Heart left ventricle (tissue), 16 donors: ENCODE results near the gene PNCK. TPM values are rescaled to one million over a fixed set of nuclear protein-coding genes. Genes with fewer than 3 reads are reported as not detected.

ENCODE experiments used
- ATAC-seq, 4 donors: fragments of 200-7000 bp; cut with Tn5 transposase; one replicate each; pipeline ENCODE4 v1.9.1; 2020 to 2022; ENCODE audit warnings: moderate library complexity in 4 of 4, mild to moderate bottlenecking in 3 of 4, moderate number of reproducible peaks in 1 of 4
- DNase-seq, 5 donors: peaks; one replicate each; pipeline ENCODE4 v3.0.0-alpha.2; 2020
- H3K27ac ChIP-seq, 12 donors: fragments of 200-600 bp; sonication (generic) in 4 of 12; one replicate each; pipeline versions ENCODE4 v1.5.0 to v1.8.0; 2016 to 2022; ENCODE audit warnings: mild to moderate bottlenecking in 2 of 12
- H3K27me3 ChIP-seq, 9 donors: fragments of 200-600 bp; sonication (generic) in 2 of 9; one replicate each; pipeline versions ENCODE4 v1.5.1 to v1.8.0; 2016 to 2022; ENCODE audit warnings: mild to moderate bottlenecking in 3 of 9
- H3K36me3 ChIP-seq, 9 donors: fragments of 200-600 bp; sonication (generic) in 2 of 9; one replicate each; pipeline versions ENCODE4 v1.5.0 to v1.8.0; 2018 to 2022; ENCODE audit warnings: mild to moderate bottlenecking in 2 of 9
- H3K4me1 ChIP-seq, 12 donors: fragments of 200-600 bp; sonication (generic) in 4 of 12; one replicate each; pipeline versions ENCODE4 v1.5.0 to v1.8.0; 2016 to 2022; ENCODE audit warnings: mild to moderate bottlenecking in 3 of 12
- H3K4me3 ChIP-seq, 12 donors: fragments of 200-600 bp; sonication (generic) in 4 of 12; one replicate each; pipeline versions ENCODE4 v1.5.0 to v1.8.0; 2017 to 2022; ENCODE audit warnings: mild to moderate bottlenecking in 9 of 12, moderate library complexity in 4 of 12
- H3K9me3 ChIP-seq, 12 donors: fragments of 200-600 bp; sonication (generic) in 4 of 12; one replicate each; pipeline versions ENCODE4 v1.5.0 to v1.8.0; 2016 to 2022; ENCODE audit warnings: mild to moderate bottlenecking in 1 of 12
- CTCF ChIP-seq, 12 donors: fragments of 200-600 bp; sonication (generic) in 4 of 12; IDR thresholded peaks; one replicate each; pipeline versions ENCODE4 v1.5.0 to v1.8.0; 2018 to 2022; ENCODE audit warnings: antibody characterized with exemption in 12 of 12, mild to moderate bottlenecking in 5 of 12
- POLR2A ChIP-seq, 2 donors: fragments of 450-650 bp; IDR thresholded peaks; one replicate each; pipeline ENCODE4 v1.6.1; 2017; ENCODE audit warnings: antibody characterized with exemption in 2 of 2, mild to moderate bottlenecking in 2 of 2, moderate library complexity in 2 of 2
- WGBS, 4 donors: extraction: QIAGEN DNeasy Blood & Tissue Kit in 2 of 4; methylation state at CpG; one replicate each; pipeline versions ENCODE4 v1.1.5 to v1.1.7; 2013 to 2018; 5-methylcytosine and 5-hydroxymethylcytosine counted together
- intact Hi-C, 10 donors: fragments of 100-400 bp; cut with DNase I; formaldehyde crosslinking; loops; one replicate each; pipeline versions ENCODE4 v1.11.1 to v1.14.2; 2022
- polyA plus RNA-seq, 2 donors: library from polyadenylated mRNA; stranded (reverse); fragments of 200-250 nt; gene quantifications; one replicate each; pipeline ENCODE4 v1.2.3, GENCODE V29; 2013
- total RNA-seq, 9 donors: library from RNA; depleted of rRNA in 2 of 9; stranded (reverse); fragments of >200 nt in 2 of 9; fragmentation: NEBNext Ultra II Directional in 3 of 9; extraction: Animal tissue kit (Norgen Biotek cat#: 25700) in 3 of 9; gene quantifications; one replicate each; pipeline versions ENCODE4 v1.1.0 to v1.2.4, GENCODE V29; 2016 to 2023
- donor health status: ischemic (EF 13 %, LVEDD 7.1; RV severe dilation, severe dysfunction).
- donor health status: healthy with polysubstance abuse.
- donor health status: DM: no; HTN: yes; CAD: no.
- donor health status: DM: no; HTN: no; CAD: no.
- donor health status: ischemic (EF 25% LVEDD 6.9; RV normal size, moderate dysfunction).
- donor health status: ischemic (EF 25% LVEDD 5.7; RV mildly dilated, moderate dysfunction).
- donor health status: healthy.
- donor health status: DM: yes; HTN: yes; CAD: no.
- donor health status: ischemic (EF 35%, LVEDD 5.7; RV mildly dilated, moderate dysfunction).
- donor health status: nonischemic (EF 11% LVEDD 7.7; RV severe dilation, severe dysfunction).
- donor health status: DM: yes; HTN: yes; CAD: no.
- donor health status: PGD.
- donor health status: ischemic (EF 29% LVEDD 5.4; RV normal size, mild dysfunction).
- donor health status: nonischemic (EF 23%, LVEDD 6.1; RV moderate dilation, normal function).

Gene PNCK
- total and polyA plus RNA-seq, 11 donors = 1.4 to 7.3 (median 6.4) TPM

- intact Hi-C loops = no loop called here
- Histone ChIP-seq H3K36me3 (peaks cover 0 to 20% (median 3%) of the 10 kb centered on the region in 9 donors), H3K4me3 (no peak overlapping the region), H3K4me1 (peaks cover 0 to 37% (median 4%) of the 10 kb centered on the region in 12 donors), H3K27me3 (no peaks in the 10 kb centered on the region), H3K27ac (peak overlapping the region in 10 of 12 donors; percentile 60 to 87 (median 78)), H3K9me3 (no peaks in the 10 kb centered on the region)
- DNase-seq = peak in 1 of 5 donors; percentile 40
- TF ChIP-seq CTCF (IDR thresholded peaks at IDR 0.05) (no peak), POLR2A (IDR thresholded peaks at IDR 0.05) (no peak)
- WGBS, 4 donors = 78 to 90% (median 85%) methylated on average over 14 to 18 of the region's 18 CpGs
- ATAC-seq = no peak
These were observed 30.5 kb upstream of the PNCK start for GRCh38 chrX:153704021-153704526.

GRCh38 chrX:153703036-153703370, 29.4 kb upstream of the PNCK start:
- TF ChIP-seq POLR2A (IDR thresholded peaks at IDR 0.05) (no peak), CTCF (IDR thresholded peaks at IDR 0.05) (no peak)
- DNase-seq (peak in 3 of 5 donors; percentile 57 to 84 (median 60)), ATAC-seq (peak in 2 of 4 donors; percentile 5 to 16)
- no peaks in the 10 kb centered on the region for H3K9me3 ChIP-seq
- intact Hi-C loops = no loop called here
- H3K4me1 ChIP-seq = peaks cover 0 to 31% (median 0%) of the 10 kb centered on the region in 12 donors
- 45 to 70% (median 58%) methylated on average over 10 to 16 of the region's 16 CpGs for WGBS, 4 donors
- peaks cover 0 to 25% (median 3%) of the 10 kb centered on the region in 9 donors for H3K36me3 ChIP-seq
- peak overlapping the region in 7 of 12 donors; percentile 24 to 86 (median 75) for H3K27ac ChIP-seq
- no peaks in the 10 kb centered on the region for H3K27me3 ChIP-seq
- no peak overlapping the region for H3K4me3 ChIP-seq

GRCh38 chrX:153702336-153703035, 28.9 kb upstream of the PNCK start:
- Histone ChIP-seq H3K9me3 (no peaks in the 10 kb centered on the region), H3K4me1 (peaks cover 0 to 26% (median 0%) of the 10 kb centered on the region in 12 donors), H3K27me3 (no peaks in the 10 kb centered on the region), H3K36me3 (peaks cover 0 to 28% (median 3%) of the 10 kb centered on the region in 9 donors), H3K4me3 (no peak overlapping the region), H3K27ac (peak overlapping the region in 6 of 12 donors; percentile 35 to 86 (median 79))
- ATAC-seq = no peak
- WGBS, 4 donors = 75 to 82% (median 77%) methylated on average over 17 to 23 of the region's 23 CpGs
- intact Hi-C loops = no loop called here
- DNase-seq = no peak
- TF ChIP-seq CTCF (IDR thresholded peaks at IDR 0.05) (no peak), POLR2A (IDR thresholded peaks at IDR 0.05) (no peak)

GRCh38 chrX:153701706-153702105, 28.1 kb upstream of the PNCK start:
- peaks cover 0 to 28% (median 3%) of the 10 kb centered on the region in 9 donors for H3K36me3 ChIP-seq
- TF ChIP-seq CTCF (IDR thresholded peaks at IDR 0.05) (no peak), POLR2A (IDR thresholded peaks at IDR 0.05) (no peak)
- H3K4me3 ChIP-seq = no peak overlapping the region
- H3K27ac ChIP-seq = peak overlapping the region in 4 of 12 donors; percentile 73 to 82 (median 77)
- 92 to 99% (median 97%) methylated on average over 7 to 12 of the region's 12 CpGs for WGBS, 4 donors
- no peaks in the 10 kb centered on the region for H3K27me3 ChIP-seq
- no peaks in the 10 kb centered on the region for H3K9me3 ChIP-seq
- intact Hi-C loops = no loop called here
- peaks cover 0 to 26% (median 0%) of the 10 kb centered on the region in 12 donors for H3K4me1 ChIP-seq
- ATAC-seq = no peak
- DNase-seq = no peak
